NCI-H2107 treated with DMSO at 0.1 percent for 48 hours (cell line): ENCODE data around the gene PLCH2.

Experiments used
- DNase-seq: peaks from one replicate; lab custom pipeline; 2025; ENCODE audit not compliant: unreplicated experiment; lab: John Stamatoyannopoulos, UW

Gene PLCH2

GRCh38 chr1:2477791-2478499 is 1.9 kb downstream of the PLCH2 start:
- DNase-seq: no peak

- no peak for DNase-seq
Observed at GRCh38 chr1:2479186-2479585, 3.1 kb downstream of the PLCH2 start.

- no peak for DNase-seq
Observed at GRCh38 chr1:2479618-2480017, 3.5 kb downstream of the PLCH2 start.

- no peak for DNase-seq
Observed at GRCh38 chr1:2480236-2480985, 4.3 kb downstream of the PLCH2 start.

- DNase-seq: no peak
Observed at GRCh38 chr1:2480986-2481364, 4.9 kb downstream of the PLCH2 start.

- no peak for DNase-seq
Observed at GRCh38 chr1:2481885-2482284, 5.8 kb downstream of the PLCH2 start.

GRCh38 chr1:2482588-2482987 is 6.5 kb downstream of the PLCH2 start:
- DNase-seq: no peak

GRCh38 chr1:2483026-2483425 is 6.9 kb downstream of the PLCH2 start:
- DNase-seq: no peak

GRCh38 chr1:2483970-2484369 is 7.9 kb downstream of the PLCH2 start:
- DNase-seq: no peak

- no peak for DNase-seq
Observed at GRCh38 chr1:2486041-2486440, 10.0 kb downstream of the PLCH2 start.

GRCh38 chr1:2486558-2486957 is 10.5 kb downstream of the PLCH2 start:
- no peak for DNase-seq

- DNase-seq: no peak
Observed at GRCh38 chr1:2488688-2489087, 12.6 kb downstream of the PLCH2 start.

- no peak for DNase-seq
Observed at GRCh38 chr1:2489615-2490014, 13.5 kb downstream of the PLCH2 start.

- DNase-seq: no peak
Observed at GRCh38 chr1:2492091-2492490, 16.0 kb downstream of the PLCH2 start.

GRCh38 chr1:2493218-2493617 is 17.1 kb downstream of the PLCH2 start:
- no peak for DNase-seq

- DNase-seq: no peak
Observed at GRCh38 chr1:2493691-2494322, 17.7 kb downstream of the PLCH2 start.

GRCh38 chr1:2494323-2494693 is 18.2 kb downstream of the PLCH2 start:
- DNase-seq: no peak

- DNase-seq: no peak
Observed at GRCh38 chr1:2495026-2495425, 18.9 kb downstream of the PLCH2 start.

- DNase-seq: no peak
Observed at GRCh38 chr1:2495546-2495945, 19.5 kb downstream of the PLCH2 start.

GRCh38 chr1:2496087-2496622 is 20.1 kb downstream of the PLCH2 start:
- DNase-seq: no peak

- no peak for DNase-seq
Observed at GRCh38 chr1:2496746-2497145, 20.7 kb downstream of the PLCH2 start.

- no peak for DNase-seq
Observed at GRCh38 chr1:2497891-2498290, 21.8 kb downstream of the PLCH2 start.
